HepG2 (cell line): ENCODE data around the gene STEAP1B. TPM values are rescaled to one million over a fixed set of nuclear protein-coding genes. Genes with fewer than 3 reads are reported as not detected.

Source experiments
- ASH2L ChIP-seq: fragments of 300-600, 200-600 bp; sonication (generic); IDR thresholded peaks from 2 replicates; pipeline ENCODE4 v1.7.0; 2017; ENCODE audit warnings: low read depth, mild to moderate bottlenecking, moderate library complexity, mixed read lengths, low read length; ENCODE audit not compliant: insufficient read length
- CBX1 ChIP-seq: IDR thresholded peaks from one replicate; pipeline ENCODE4 v1.6.1; 2016; ENCODE audit warnings: antibody characterized with exemption, low read depth
- EZH2 ChIP-seq: conservative IDR thresholded peaks from 2 replicates; pipeline ENCODE4 v1.6.1; 2012; ENCODE audit warnings: mild to moderate bottlenecking, low read depth, low read length, moderate library complexity
- GTF3A ChIP-seq: sonication (generic); formaldehyde crosslinking; conservative IDR thresholded peaks from 2 replicates; pipeline ENCODE4 v1.4.0; 2020; ENCODE audit warnings: mild to moderate bottlenecking, missing genetic modification reagents
- ISX ChIP-seq: sonication (generic); formaldehyde crosslinking; conservative IDR thresholded peaks from 2 replicates; pipeline ENCODE4 v1.5.0; 2020; ENCODE audit warnings: missing genetic modification reagents
- JUND ChIP-seq: sonication (generic); formaldehyde crosslinking; IDR thresholded peaks from 2 replicates; pipeline ENCODE4 v1.8.0; 2022; ENCODE audit warnings: mild to moderate bottlenecking, missing genetic modification reagents
- NRL ChIP-seq: sonication (generic); formaldehyde crosslinking; IDR thresholded peaks from 2 replicates; pipeline ENCODE4 v1.5.0; 2020; ENCODE audit warnings: missing genetic modification reagents, mild to moderate bottlenecking, moderate library complexity, borderline replicate concordance
- POGZ ChIP-seq: sonication (generic); formaldehyde crosslinking; IDR thresholded peaks from 2 replicates; pipeline ENCODE4 v1.4.0; 2020; ENCODE audit warnings: mild to moderate bottlenecking, missing genetic modification reagents
- RARA ChIP-seq: IDR thresholded peaks from 2 replicates; pipeline ENCODE4 v1.6.1; 2016; ENCODE audit warnings: missing genetic modification reagents, missing compliant biosample characterization
- ZNF121 ChIP-seq: sonication (generic); formaldehyde crosslinking; IDR thresholded peaks from 2 replicates; pipeline ENCODE4 v1.5.0; 2020; ENCODE audit warnings: mild to moderate bottlenecking, missing genetic modification reagents
- ZNF546 ChIP-seq: sonication (generic); formaldehyde crosslinking; conservative IDR thresholded peaks from 2 replicates; pipeline ENCODE4 v1.8.1; 2023; ENCODE audit warnings: mild to moderate bottlenecking, missing genetic modification reagents
- ZNF777 ChIP-seq: sonication (generic); formaldehyde crosslinking; IDR thresholded peaks from 2 replicates; pipeline ENCODE4 v1.4.0; 2020; ENCODE audit warnings: missing genetic modification reagents
- polyA plus RNA-seq, 8 experiments: library from polyadenylated mRNA; depleted of rRNA in 3 of 8; stranded (reverse) in 7 of 8; unstranded in 1 of 8; fragments of >200 nt; fragmentation: Illumina TruSeq in 4 of 8; extraction: Trizol in 4 of 8; gene quantifications; 2 replicates each; pipeline versions ENCODE4 v1.2.1 to v1.2.3, GENCODE V29; 2011 to 2016; ENCODE audit warnings: low read depth in 4 of 8, missing spikeins in 1 of 8, mixed read lengths in 1 of 8; ENCODE audit not compliant: insufficient read depth in 1 of 8
- total RNA-seq, 5 experiments: library from RNA; depleted of rRNA; stranded (reverse); fragments of >200 nt; fragmentation: Illumina TruSeq; extraction: Trizol; gene quantifications; 2 replicates each; pipeline ENCODE4 v1.2.3, GENCODE V29; 2016; ENCODE audit warnings: low read depth in 1 of 5
- TF ChIP-seq, protein P1 (sequence below): sonication (generic); formaldehyde crosslinking; IDR thresholded peaks from 2 replicates; pipeline ENCODE4 v1.5.1; 2020; ENCODE audit warnings: missing genetic modification reagents, mild to moderate bottlenecking, borderline replicate concordance
- TF ChIP-seq, protein P2 (sequence below): sonication (generic); formaldehyde crosslinking; conservative IDR thresholded peaks from 2 replicates; pipeline ENCODE4 v1.4.0; 2020; ENCODE audit warnings: missing genetic modification reagents
- TF ChIP-seq, protein P3 (sequence below), 2 experiments: sonication (generic) in 1 of 2; formaldehyde crosslinking in 1 of 2; IDR thresholded peaks; 2 replicates each; pipeline versions ENCODE4 v1.5.1 to v1.6.1; 2011 to 2020; ENCODE audit warnings: borderline replicate concordance in 1 of 2, low read depth in 1 of 2, low read length in 1 of 2, mild to moderate bottlenecking in 1 of 2, missing genetic modification reagents in 1 of 2, moderate library complexity in 1 of 2
- TF ChIP-seq, protein P4 (sequence below): sonication (generic); formaldehyde crosslinking; IDR thresholded peaks from 2 replicates; pipeline ENCODE4 v1.4.0; 2020; ENCODE audit warnings: missing genetic modification reagents, borderline replicate concordance

STEAP1B gene
- total and polyA plus RNA-seq, 2 of the 13 experiments (the other 11 are each of a cell fraction or from before 2014, with no cell fraction given): not detected

DNA sequence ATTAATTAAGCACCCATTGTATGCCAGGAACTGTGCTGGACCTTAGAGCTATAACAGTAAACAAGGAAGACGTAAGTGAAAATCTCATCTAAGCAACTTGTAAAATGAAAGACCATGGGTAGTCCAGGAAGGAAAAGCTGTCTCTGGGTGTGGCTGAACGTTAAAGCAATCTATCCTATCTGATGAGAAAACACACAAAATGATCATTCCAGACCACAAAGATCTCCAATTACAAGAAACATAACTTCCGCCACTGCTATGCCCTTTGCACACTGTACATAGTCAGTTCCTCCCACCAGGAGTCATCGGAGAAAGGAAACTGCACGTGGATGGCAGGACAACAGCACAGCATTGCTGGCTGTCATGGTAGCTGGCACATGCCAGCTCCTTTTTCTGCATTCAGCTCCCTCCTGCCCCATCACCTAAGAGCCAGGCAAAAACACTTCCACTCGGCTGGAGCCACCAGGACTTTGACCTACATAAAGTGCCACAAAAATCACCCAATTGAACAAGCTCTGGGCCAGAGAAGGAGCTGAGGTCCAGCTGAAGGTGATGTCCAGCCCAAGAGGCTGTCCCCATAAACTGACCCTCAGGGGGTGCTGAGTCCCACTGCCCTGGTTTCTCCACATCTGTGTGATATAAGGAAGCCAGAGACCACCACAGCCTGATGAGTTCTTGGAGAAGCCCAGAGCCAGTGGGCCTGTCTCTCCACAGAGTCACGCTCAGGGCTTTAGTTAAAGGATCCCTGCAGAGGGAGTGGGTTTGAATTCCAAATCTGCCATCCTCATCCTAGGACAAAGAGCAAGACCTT, 56.4 kb downstream of the STEAP1B start (continued):
- TF ChIP-seq, protein P1, sequence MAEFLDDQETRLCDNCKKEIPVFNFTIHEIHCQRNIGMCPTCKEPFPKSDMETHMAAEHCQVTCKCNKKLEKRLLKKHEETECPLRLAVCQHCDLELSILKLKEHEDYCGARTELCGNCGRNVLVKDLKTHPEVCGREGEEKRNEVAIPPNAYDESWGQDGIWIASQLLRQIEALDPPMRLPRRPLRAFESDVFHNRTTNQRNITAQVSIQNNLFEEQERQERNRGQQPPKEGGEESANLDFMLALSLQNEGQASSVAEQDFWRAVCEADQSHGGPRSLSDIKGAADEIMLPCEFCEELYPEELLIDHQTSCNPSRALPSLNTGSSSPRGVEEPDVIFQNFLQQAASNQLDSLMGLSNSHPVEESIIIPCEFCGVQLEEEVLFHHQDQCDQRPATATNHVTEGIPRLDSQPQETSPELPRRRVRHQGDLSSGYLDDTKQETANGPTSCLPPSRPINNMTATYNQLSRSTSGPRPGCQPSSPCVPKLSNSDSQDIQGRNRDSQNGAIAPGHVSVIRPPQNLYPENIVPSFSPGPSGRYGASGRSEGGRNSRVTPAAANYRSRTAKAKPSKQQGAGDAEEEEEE: no peak
- TF ChIP-seq ZNF546 (CRISPR knock-in tag) (no peak; the same call in 1 of the 2 replicates), ZNF777 (CRISPR knock-in tag) (no peak), POGZ (peak; percentile 84), ISX (CRISPR knock-in tag) (0 out of 2 replicates have a peak, but pooled peaks have one; percentile 50), NRL (CRISPR knock-in tag) (peak; percentile 54; the same call in 1 of the 2 replicates), ASH2L (no peak), RARA (CRISPR knock-in tag) (peak; percentile 84), GTF3A (no peak), JUND (CRISPR knock-in tag) (peak; percentile 63; the same call in 1 of the 2 replicates), ZNF121 (CRISPR knock-in tag) (no peak), CBX1 (peak; percentile 39), EZH2 (no peak)
- TF ChIP-seq, protein P2, sequence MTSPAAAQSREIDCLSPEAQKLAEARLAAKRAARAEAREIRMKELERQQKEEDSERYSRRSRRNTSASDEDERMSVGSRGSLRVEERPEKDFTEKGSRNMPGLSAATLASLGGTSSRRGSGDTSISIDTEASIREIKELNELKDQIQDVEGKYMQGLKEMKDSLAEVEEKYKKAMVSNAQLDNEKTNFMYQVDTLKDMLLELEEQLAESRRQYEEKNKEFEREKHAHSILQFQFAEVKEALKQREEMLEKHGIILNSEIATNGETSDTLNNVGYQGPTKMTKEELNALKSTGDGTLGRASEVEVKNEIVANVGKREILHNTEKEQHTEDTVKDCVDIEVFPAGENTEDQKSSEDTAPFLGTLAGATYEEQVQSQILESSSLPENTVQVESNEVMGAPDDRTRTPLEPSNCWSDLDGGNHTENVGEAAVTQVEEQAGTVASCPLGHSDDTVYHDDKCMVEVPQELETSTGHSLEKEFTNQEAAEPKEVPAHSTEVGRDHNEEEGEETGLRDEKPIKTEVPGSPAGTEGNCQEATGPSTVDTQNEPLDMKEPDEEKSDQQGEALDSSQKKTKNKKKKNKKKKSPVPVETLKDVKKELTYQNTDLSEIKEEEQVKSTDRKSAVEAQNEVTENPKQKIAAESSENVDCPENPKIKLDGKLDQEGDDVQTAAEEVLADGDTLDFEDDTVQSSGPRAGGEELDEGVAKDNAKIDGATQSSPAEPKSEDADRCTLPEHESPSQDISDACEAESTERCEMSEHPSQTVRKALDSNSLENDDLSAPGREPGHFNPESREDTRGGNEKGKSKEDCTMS (CRISPR knock-in tag): no peak
- TF ChIP-seq, protein P3, sequence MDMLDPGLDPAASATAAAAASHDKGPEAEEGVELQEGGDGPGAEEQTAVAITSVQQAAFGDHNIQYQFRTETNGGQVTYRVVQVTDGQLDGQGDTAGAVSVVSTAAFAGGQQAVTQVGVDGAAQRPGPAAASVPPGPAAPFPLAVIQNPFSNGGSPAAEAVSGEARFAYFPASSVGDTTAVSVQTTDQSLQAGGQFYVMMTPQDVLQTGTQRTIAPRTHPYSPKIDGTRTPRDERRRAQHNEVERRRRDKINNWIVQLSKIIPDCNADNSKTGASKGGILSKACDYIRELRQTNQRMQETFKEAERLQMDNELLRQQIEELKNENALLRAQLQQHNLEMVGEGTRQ (IDR thresholded peaks at IDR 0.05; ENCODE audit: low read depth, low read length): no peak
- TF ChIP-seq, protein P3 (CRISPR knock-in tag; IDR thresholded peaks at IDR 0.05; ENCODE audit: borderline replicate concordance): no peak
- TF ChIP-seq, protein P4, sequence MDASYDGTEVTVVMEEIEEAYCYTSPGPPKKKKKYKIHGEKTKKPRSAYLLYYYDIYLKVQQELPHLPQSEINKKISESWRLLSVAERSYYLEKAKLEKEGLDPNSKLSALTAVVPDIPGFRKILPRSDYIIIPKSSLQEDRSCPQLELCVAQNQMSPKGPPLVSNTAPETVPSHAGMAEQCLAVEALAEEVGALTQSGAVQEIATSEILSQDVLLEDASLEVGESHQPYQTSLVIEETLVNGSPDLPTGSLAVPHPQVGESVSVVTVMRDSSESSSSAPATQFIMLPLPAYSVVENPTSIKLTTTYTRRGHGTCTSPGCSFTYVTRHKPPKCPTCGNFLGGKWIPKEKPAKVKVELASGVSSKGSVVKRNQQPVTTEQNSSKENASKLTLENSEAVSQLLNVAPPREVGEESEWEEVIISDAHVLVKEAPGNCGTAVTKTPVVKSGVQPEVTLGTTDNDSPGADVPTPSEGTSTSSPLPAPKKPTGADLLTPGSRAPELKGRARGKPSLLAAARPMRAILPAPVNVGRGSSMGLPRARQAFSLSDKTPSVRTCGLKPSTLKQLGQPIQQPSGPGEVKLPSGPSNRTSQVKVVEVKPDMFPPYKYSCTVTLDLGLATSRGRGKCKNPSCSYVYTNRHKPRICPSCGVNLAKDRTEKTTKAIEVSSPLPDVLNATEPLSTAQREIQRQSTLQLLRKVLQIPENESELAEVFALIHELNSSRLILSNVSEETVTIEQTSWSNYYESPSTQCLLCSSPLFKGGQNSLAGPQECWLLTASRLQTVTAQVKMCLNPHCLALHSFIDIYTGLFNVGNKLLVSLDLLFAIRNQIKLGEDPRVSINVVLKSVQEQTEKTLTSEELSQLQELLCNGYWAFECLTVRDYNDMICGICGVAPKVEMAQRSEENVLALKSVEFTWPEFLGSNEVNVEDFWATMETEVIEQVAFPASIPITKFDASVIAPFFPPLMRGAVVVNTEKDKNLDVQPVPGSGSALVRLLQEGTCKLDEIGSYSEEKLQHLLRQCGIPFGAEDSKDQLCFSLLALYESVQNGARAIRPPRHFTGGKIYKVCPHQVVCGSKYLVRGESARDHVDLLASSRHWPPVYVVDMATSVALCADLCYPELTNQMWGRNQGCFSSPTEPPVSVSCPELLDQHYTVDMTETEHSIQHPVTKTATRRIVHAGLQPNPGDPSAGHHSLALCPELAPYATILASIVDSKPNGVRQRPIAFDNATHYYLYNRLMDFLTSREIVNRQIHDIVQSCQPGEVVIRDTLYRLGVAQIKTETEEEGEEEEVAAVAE (CRISPR knock-in tag): peak; percentile 50; the same call in 1 of the 2 replicates
